Activated B cell treated with CpG ODN at 0.5 μM for 24 hours (primary cell): Measurements from ENCODE around the gene CCNI. TPM values are rescaled to one million over a fixed set of nuclear protein-coding genes. Genes with fewer than 3 reads are reported as not detected.

Source experiments
- ATAC-seq: fragments of 200-7000 bp; cut with Tn5 transposase; one replicate; pipeline ENCODE4 v1.10.0; 2021; ENCODE audit warnings: low read depth, mild to moderate bottlenecking, moderate library complexity
- CTCF ChIA-PET: fragments of 350-600 bp; sonication (Branson Sonifier 250); formaldehyde crosslinking; loops from one replicate; lab custom pipeline; 2021; ENCODE audit warnings: antibody characterized with exemption; lab: Charles Lee
- POLR2A ChIA-PET: fragments of 350-600 bp; sonication (Branson Sonifier 250); formaldehyde crosslinking; loops from one replicate; lab custom pipeline; 2021; ENCODE audit warnings: antibody characterized with exemption; lab: Charles Lee
- DNase-seq: peaks from one replicate; pipeline ENCODE4 v3.0.0; 2022
- H3K27ac Mint-ChIP-seq: one replicate; pipeline ENCODE4 v1.8.0; 2020; ENCODE audit warnings: mixed read lengths
- H3K27me3 Mint-ChIP-seq: one replicate; pipeline ENCODE4 v1.8.0; 2021; ENCODE audit warnings: mixed read lengths
- H3K36me3 Mint-ChIP-seq: one replicate; pipeline ENCODE4 v1.8.0; 2021; ENCODE audit warnings: low read depth, mixed read lengths
- H3K4me1 Mint-ChIP-seq: one replicate; pipeline ENCODE4 v1.8.0; 2021; ENCODE audit warnings: mixed read lengths
- H3K4me3 Mint-ChIP-seq: one replicate; pipeline ENCODE4 v1.8.0; 2020; ENCODE audit warnings: mild to moderate bottlenecking, mixed read lengths
- H3K9me3 Mint-ChIP-seq: one replicate; pipeline ENCODE4 v1.8.0; 2020; ENCODE audit warnings: mixed read lengths
- intact Hi-C: fragments of 100-400 bp; cut with micrococcal nuclease; formaldehyde crosslinking; loops from one replicate; pipeline ENCODE4 v1.15.1; 2024
- total RNA-seq: library from RNA; stranded (reverse); gene quantifications from 2 replicates; pipeline ENCODE4 v1.2.3, GENCODE V29; 2022
- TF ChIP-seq, protein P1 (sequence below): fragments of 200-600 bp; IDR thresholded peaks from one replicate; pipeline ENCODE4 v1.8.0; 2022; ENCODE audit warnings: antibody characterized with exemption, mild to moderate bottlenecking

The CCNI gene, protein sequence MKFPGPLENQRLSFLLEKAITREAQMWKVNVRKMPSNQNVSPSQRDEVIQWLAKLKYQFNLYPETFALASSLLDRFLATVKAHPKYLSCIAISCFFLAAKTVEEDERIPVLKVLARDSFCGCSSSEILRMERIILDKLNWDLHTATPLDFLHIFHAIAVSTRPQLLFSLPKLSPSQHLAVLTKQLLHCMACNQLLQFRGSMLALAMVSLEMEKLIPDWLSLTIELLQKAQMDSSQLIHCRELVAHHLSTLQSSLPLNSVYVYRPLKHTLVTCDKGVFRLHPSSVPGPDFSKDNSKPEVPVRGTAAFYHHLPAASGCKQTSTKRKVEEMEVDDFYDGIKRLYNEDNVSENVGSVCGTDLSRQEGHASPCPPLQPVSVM
- 237 and 246 TPM in 2 replicates for total RNA-seq

DNA sequence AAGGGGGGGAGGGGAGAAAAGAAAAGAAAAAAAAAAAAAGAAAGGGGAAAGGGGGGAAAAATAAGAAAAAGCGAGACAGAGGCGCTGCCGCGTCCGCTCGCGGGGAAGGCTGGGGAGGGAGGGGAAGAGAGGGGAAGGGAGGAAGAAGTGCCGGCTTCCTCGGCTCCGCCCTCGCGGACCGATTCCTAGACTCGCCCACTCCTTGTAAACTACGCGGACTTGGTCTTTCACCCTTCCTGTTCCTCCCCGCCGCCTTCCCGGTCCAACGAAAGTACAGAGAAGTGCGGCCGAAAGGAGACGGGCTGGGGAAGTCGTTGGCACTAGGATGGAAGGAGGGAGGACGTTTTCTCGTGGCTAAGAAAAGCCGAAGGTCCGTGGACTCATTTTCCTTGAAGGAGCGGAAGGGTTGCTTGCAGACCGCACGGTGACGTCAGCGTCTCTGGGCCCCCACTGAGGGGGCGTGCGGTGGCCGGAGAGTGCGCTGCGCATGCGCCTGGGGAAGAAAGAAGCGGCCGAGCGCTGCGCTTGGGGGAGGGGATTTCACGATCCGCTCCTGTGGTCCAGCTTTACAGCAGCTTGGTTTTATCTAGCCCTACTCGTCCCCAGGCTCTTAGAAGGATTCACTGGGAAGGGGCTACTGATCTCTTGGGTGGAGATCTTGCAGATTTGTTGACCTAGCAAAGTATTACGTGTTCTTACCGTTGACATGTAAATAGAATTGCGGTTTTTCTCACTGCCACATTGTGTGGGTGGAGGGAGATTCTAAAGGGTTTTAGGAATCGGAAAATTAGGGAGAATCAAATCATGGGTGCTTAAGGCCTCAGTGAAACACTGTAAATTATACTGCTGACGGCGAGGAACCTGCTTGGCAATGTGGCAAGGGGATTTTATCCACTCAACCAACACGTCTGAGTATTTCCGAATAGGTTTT is at the start of gene CCNI:
CCNI (minus strand) TSS at position 121 of the 931 bp plus-strand sequence. CDS start 9,627 bp downstream, outside the sequence.
- DNase-seq = peak; percentile 93
- H3K36me3 Mint-ChIP-seq = peaks cover 21% of the 10 kb centered on the region
- TF ChIP-seq, protein P1, sequence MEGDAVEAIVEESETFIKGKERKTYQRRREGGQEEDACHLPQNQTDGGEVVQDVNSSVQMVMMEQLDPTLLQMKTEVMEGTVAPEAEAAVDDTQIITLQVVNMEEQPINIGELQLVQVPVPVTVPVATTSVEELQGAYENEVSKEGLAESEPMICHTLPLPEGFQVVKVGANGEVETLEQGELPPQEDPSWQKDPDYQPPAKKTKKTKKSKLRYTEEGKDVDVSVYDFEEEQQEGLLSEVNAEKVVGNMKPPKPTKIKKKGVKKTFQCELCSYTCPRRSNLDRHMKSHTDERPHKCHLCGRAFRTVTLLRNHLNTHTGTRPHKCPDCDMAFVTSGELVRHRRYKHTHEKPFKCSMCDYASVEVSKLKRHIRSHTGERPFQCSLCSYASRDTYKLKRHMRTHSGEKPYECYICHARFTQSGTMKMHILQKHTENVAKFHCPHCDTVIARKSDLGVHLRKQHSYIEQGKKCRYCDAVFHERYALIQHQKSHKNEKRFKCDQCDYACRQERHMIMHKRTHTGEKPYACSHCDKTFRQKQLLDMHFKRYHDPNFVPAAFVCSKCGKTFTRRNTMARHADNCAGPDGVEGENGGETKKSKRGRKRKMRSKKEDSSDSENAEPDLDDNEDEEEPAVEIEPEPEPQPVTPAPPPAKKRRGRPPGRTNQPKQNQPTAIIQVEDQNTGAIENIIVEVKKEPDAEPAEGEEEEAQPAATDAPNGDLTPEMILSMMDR = no peak
- H3K9me3 Mint-ChIP-seq = no peaks in the 10 kb centered on the region
- ATAC-seq = peak; percentile 77
- CTCF ChIA-PET = interaction anchor here (0.7 to 2.4 kb wide), 4 partner anchors 19 to 127 kb away, joined by 3 to 8 read pairs (median 4); no protein-coding TSS in a partner anchor
- H3K27me3 Mint-ChIP-seq = no peaks in the 10 kb centered on the region
- POLR2A ChIA-PET = interaction anchor here (0.6 to 3.8 kb wide), 14 partner anchors 17 to 820 kb away, joined by 3 to 105 read pairs (median 8); partner anchors contain the start of genes CCNG2, MRPL1 and SEPTIN11
- peak within 1 kb of the TSS; percentile 100 for H3K27ac Mint-ChIP-seq
- H3K4me1 Mint-ChIP-seq = peaks cover 40% of the 10 kb centered on the region
- intact Hi-C loops = loop anchor here (1.0 to 10.0 kb wide), 11 partner anchors 19 to 1561 kb away; partner anchors contain the start of genes MRPL1, RCHY1, SCARB2 and SEPTIN11
- no peak within 1 kb of the TSS for H3K4me3 Mint-ChIP-seq

DNA sequence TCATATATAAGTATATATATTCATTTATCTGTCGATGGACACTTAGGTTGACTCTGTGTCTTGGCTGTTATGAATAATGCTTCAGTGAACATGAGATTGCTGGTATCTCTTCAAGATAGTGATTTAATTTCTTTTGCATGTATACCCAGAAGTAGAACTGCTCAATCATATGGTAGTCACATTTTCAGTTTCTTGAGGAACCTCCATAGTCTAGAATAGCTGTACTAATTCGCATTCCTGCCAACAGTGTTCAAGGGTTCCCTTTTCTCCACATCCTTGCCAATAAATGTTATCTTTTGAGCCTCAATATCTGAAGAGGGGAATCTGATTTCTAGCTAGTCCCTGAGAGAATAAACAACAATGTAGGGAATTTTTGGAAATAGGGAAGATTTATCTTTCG is 48.8 kb upstream of the CCNI start:
- TF ChIP-seq, protein P1 = no peak
- Mint-ChIP-seq H3K27me3 (no peaks in the 10 kb centered on the region), H3K9me3 (no peaks in the 10 kb centered on the region), H3K27ac (peak overlapping the region; percentile 80), H3K4me1 (peaks cover 88% of the 10 kb centered on the region), H3K36me3 (no peaks in the 10 kb centered on the region), H3K4me3 (no peak overlapping the region)
- ATAC-seq = no peak
- ChIA-PET POLR2A (interaction anchor here (0.6 to 9.6 kb wide), 4 partner anchors 31 to 69 kb away, joined by 5 to 132 read pairs (median 26); partner anchors contain the start of genes CCNG2 and CCNI), CTCF (interaction anchor here (1.7 kb wide), 2 partner anchors 30 to 79 kb away, joined by 3 to 10 read pairs; no protein-coding TSS in a partner anchor)
- intact Hi-C loops = loop anchor here (1.0 kb wide), 1 partner anchor 10 kb away; no protein-coding TSS in a partner anchor
- DNase-seq = no peak

DNA sequence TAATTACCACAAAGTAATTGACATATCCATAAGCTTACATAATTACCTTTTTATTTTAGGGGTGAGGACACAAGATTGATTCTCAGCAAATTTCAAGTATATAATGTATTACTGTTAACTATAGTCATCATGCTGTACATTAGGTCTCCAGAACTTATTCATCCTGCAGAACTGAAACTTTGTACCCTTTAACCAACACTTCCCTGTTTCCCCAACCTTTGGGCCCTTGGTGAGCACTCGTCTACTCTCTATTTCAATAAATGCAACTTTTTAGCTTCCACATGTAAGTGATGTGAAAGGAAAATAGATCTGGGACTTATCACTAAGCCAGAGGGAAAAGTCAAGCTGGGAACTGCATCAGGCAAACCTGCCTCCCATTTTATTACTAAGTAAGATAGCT is 47.6 kb upstream of the CCNI start:
- no peaks in the 10 kb centered on the region for H3K36me3 Mint-ChIP-seq
- no peaks in the 10 kb centered on the region for H3K27me3 Mint-ChIP-seq
- ChIA-PET CTCF (interaction anchor here (0.9 to 4.0 kb wide), 5 partner anchors 28 to 80 kb away, joined by 3 to 133 read pairs (median 3); no protein-coding TSS in a partner anchor), POLR2A (interaction anchor here (1.0 to 9.6 kb wide), 4 partner anchors 21 to 71 kb away, joined by 3 to 132 read pairs (median 20); partner anchors contain the start of gene CCNG2)
- peak overlapping the region; percentile 80 for H3K27ac Mint-ChIP-seq
- TF ChIP-seq, protein P1 = no peak
- peak overlapping the region; percentile 5 for H3K4me3 Mint-ChIP-seq
- intact Hi-C loops = no loop called here
- H3K9me3 Mint-ChIP-seq = no peaks in the 10 kb centered on the region
- DNase-seq = no peak
- peaks cover 81% of the 10 kb centered on the region for H3K4me1 Mint-ChIP-seq
- no peak for ATAC-seq

DNA sequence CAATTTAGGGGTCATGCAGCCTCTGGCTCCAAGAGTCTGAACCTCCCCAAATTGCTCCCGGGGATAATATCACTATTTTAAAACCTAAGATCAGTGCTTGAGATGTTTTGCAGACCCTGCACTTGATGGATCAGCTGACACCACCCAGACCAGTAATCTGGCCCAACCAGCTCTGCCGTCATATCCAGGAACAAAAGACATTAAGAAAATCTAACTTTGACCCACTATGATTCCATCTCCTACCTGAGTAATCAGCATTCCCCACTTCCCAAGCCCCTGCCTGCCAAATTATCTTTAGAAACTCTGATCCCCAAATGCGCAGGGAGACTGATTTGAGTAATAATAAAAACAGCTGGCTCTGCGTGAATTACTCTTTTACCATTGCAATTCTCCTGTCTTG is 46.9 kb upstream of the CCNI start:
- peaks cover 74% of the 10 kb centered on the region for H3K4me1 Mint-ChIP-seq
- DNase-seq (no peak), ATAC-seq (no peak)
- H3K4me3 Mint-ChIP-seq = no peak overlapping the region
- H3K27me3 Mint-ChIP-seq = no peaks in the 10 kb centered on the region
- H3K36me3 Mint-ChIP-seq = no peaks in the 10 kb centered on the region
- no peak overlapping the region for H3K27ac Mint-ChIP-seq
- ChIA-PET POLR2A (interaction anchor here (6.6 to 9.6 kb wide), 2 partner anchors 32 to 71 kb away, joined by 37 to 132 read pairs; partner anchors contain the start of gene CCNG2), CTCF (interaction anchor here (1.1 to 4.0 kb wide), 3 partner anchors 27 to 81 kb away, joined by 3 to 133 read pairs (median 5); no protein-coding TSS in a partner anchor)
- TF ChIP-seq, protein P1 = no peak
- intact Hi-C loops = no loop called here
- no peaks in the 10 kb centered on the region for H3K9me3 Mint-ChIP-seq
